Frontal cortex (tissue), 1 donor: ENCODE results near the gene CLEC4A. TPM values are rescaled to one million over a fixed set of nuclear protein-coding genes. Genes with fewer than 3 reads are reported as not detected.

Experiments used
- total RNA-seq: library from RNA; depleted of rRNA; stranded (reverse); fragments of >200 nt; gene quantifications from one replicate; pipeline ENCODE4 v1.2.3, GENCODE V29; 2014

CLEC4A gene
- total RNA-seq, 1 donor from 2014 or later: 1.2 TPM

Other genes starting within 250 kb of the CLEC4A start
- gene SLC2A3, start 187.4 kb upstream of the CLEC4A start, total RNA-seq: 50.5 TPM
- gene FOXJ2, start 90.9 kb upstream of the CLEC4A start, total RNA-seq: 6.1 TPM
- 1.6 TPM for gene C3AR1, start 57.3 kb upstream of the CLEC4A start, total RNA-seq
- 198 TPM for gene NECAP1, start 41.3 kb upstream of the CLEC4A start, total RNA-seq
- gene ZNF705A, start 33.4 kb downstream of the CLEC4A start, total RNA-seq: not detected
- gene FAM90A1, start 104.0 kb downstream of the CLEC4A start, total RNA-seq: 0.41 TPM